ENCODE results near the gene MPC1. TPM values are rescaled to one million over a fixed set of nuclear protein-coding genes. Genes with fewer than 3 reads are reported as not detected.

MPC1 gene
- total and polyA plus RNA-seq, 10 donors: 29.1 to 58.6 (median 37.7) TPM

DNA sequence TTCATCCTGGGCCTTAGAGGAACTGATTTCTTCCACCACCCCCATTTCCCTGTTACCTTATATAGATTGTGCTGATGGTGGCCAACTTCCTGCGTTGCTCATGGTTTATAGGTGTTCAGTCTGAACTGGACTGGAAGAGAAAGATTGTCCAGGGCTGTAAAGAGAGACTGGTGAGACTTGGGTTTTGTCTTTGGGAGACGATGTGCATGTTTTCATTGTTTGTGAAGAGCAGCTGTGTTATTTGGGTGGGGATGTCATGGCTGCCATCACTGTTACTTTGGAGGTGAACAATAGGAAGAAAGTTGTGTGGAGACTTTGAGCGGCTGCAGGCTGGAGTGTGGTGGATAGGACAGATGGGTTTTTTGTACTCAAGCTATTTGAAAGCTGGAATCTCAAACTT, 15.6 kb upstream of the MPC1 start:
- Histone ChIP-seq H3K4me1 (peaks cover 0 to 7% (median 5%) of the 10 kb centered on the region in 6 donors), H3K27ac (no peak overlapping the region), H3K27me3 (replicated peaks in 1 of 7) (peaks cover 0 to 27% (median 0%) of the 10 kb centered on the region in 7 donors), H3K9me3 (peaks cover 0 to 5% (median 0%) of the 10 kb centered on the region in 8 donors), H3K4me3 (no peak overlapping the region), H3K36me3 (no peaks in the 10 kb centered on the region)
- TF ChIP-seq POLR2A (IDR thresholded peaks at IDR 0.05): no peak
- TF ChIP-seq POLR2AphosphoS5 (IDR thresholded peaks at IDR 0.05): no peak
- TF ChIP-seq CTCF (IDR thresholded peaks at IDR 0.05 in 8 of 11, conservative IDR thresholded peaks at IDR 0.05 in 3 of 11): no peak
- 84 to 95% (median 87%) methylated on average over 3 of the region's 3 CpGs for WGBS, 5 donors
- intact Hi-C loops (cut with DNase I; ENCODE audit: low total_unique reads): loop anchor here (2.0 kb wide), 1 partner anchor 126 kb away; no protein-coding TSS in a partner anchor
- DNase-seq: no peak

DNA sequence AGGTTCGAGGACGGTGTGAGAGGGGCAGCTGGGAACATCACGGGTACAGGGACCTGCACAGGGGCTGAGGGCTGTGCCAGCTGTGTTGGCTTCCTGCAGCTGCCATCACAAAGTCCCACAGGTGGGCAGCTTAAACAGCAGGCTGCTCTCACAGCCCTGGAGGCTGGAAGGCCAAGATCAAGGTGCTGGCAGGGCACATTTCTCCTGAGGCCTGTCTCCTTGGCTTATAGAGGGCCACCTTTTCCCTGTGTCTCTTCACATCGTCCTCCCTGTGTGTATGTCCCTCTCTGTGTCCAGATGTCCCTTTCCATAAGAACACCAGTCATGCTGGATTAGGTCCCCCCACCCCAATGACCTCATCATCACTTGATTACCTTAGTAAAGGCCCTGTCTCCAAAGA, 15.1 kb upstream of the MPC1 start:
- DNase-seq: no peak
- no peak overlapping the region for H3K4me3 ChIP-seq
- H3K4me1 ChIP-seq: peaks cover 0 to 7% (median 5%) of the 10 kb centered on the region in 6 donors
- TF ChIP-seq POLR2A (IDR thresholded peaks at IDR 0.05) (no peak), POLR2AphosphoS5 (IDR thresholded peaks at IDR 0.05) (no peak), CTCF (IDR thresholded peaks at IDR 0.05 in 8 of 11, conservative IDR thresholded peaks at IDR 0.05 in 3 of 11) (no peak)
- H3K27me3 ChIP-seq (replicated peaks in 1 of 7): peaks cover 0 to 30% (median 0%) of the 10 kb centered on the region in 7 donors
- no peaks in the 10 kb centered on the region for H3K36me3 ChIP-seq
- WGBS, 5 donors: 82 to 97% (median 89%) methylated on average over 1 to 4 of the region's 4 CpGs
- no peak overlapping the region for H3K27ac ChIP-seq
- peaks cover 0 to 5% (median 0%) of the 10 kb centered on the region in 8 donors for H3K9me3 ChIP-seq
- intact Hi-C loops (cut with DNase I; ENCODE audit: low total_unique reads): loop anchor here (2.0 kb wide), 1 partner anchor 125 kb away; no protein-coding TSS in a partner anchor

DNA sequence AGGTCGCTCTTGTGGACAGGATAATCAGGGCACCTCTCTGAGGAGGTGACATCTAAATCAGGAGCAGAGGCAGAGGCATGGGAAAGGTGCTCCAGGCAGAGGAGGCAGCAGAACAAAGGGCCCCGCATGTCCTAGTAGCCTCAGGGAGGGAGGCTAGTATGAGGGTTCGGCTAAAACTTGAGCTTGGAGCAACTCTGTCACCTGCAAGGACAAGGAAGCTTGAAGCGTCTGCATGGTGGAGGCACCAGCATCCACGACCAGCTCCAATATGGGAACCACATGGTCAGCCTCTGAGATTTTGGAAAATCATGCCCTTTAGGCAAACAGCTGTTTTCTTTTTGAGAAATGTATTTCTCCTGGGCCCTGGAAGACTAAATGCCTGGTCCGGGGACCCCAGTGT, 13.0 kb upstream of the MPC1 start:
- 76 to 93% (median 88%) methylated on average over 6 of the region's 6 CpGs for WGBS, 5 donors

More for the DNA sequence above, 13.0 kb upstream of the MPC1 start:
- H3K27me3 ChIP-seq (replicated peaks in 1 of 7): peaks cover 0 to 30% (median 0%) of the 10 kb centered on the region in 7 donors
- DNase-seq: no peak
- no peak overlapping the region for H3K4me3 ChIP-seq
- H3K9me3 ChIP-seq: peaks cover 0 to 5% (median 0%) of the 10 kb centered on the region in 8 donors
- peaks cover 0 to 3% (median 2%) of the 10 kb centered on the region in 6 donors for H3K4me1 ChIP-seq
- TF ChIP-seq POLR2AphosphoS5 (IDR thresholded peaks at IDR 0.05): no peak
- TF ChIP-seq POLR2A (IDR thresholded peaks at IDR 0.05): no peak
- no peak for TF ChIP-seq CTCF (IDR thresholded peaks at IDR 0.05 in 8 of 11, conservative IDR thresholded peaks at IDR 0.05 in 3 of 11)
- H3K27ac ChIP-seq: no peak overlapping the region
- intact Hi-C loops (cut with DNase I; ENCODE audit: low total_unique reads): no loop called here
- no peaks in the 10 kb centered on the region for H3K36me3 ChIP-seq
